H1 (cell line): Measurements from ENCODE around the gene PSME2. TPM values are rescaled to one million over a fixed set of nuclear protein-coding genes. Genes with fewer than 3 reads are reported as not detected.

Experiments
- CTCF ChIA-PET: fragments of 300-600 bp; sonication (Branson Sonifier 250); formaldehyde crosslinking; loops from one replicate; lab custom pipeline; 2021; ENCODE audit not compliant: partially characterized antibody; lab: Charles Lee
- POLR2A ChIA-PET: fragments of 300-600 bp; sonication (Branson Sonifier 250); formaldehyde crosslinking; loops from one replicate; lab custom pipeline; 2021; ENCODE audit warnings: inconsistent platforms; ENCODE audit not compliant: partially characterized antibody; lab: Charles Lee
- DNase-seq, 2 experiments: peaks; one replicate each; pipeline versions ENCODE4 v3.0.0 to v3.0.0-alpha.2; 2010 to 2022; ENCODE audit warnings: low spot score in 2 of 2, low read depth in 1 of 2, mixed read lengths in 1 of 2
- FAIRE-seq: peaks from 2 replicates; lab custom pipeline; 2011; peaks lifted over from hg19 to GRCh38; lab: Jason Lieb, UNC
- H2AFZ ChIP-seq: 2 replicates; pipeline ENCODE4 v1.8.1; 2012; ENCODE audit warnings: low read length, inconsistent platforms
- H2AK5ac ChIP-seq: 2 replicates; pipeline ENCODE4 v1.6.1; 2013; ENCODE audit warnings: low read depth, low read length
- H2BK120ac ChIP-seq: replicated peaks from 2 replicates; pipeline ENCODE3; 2013; ENCODE audit warnings: low read depth, low read length, inconsistent platforms
- H2BK12ac ChIP-seq: 2 replicates; pipeline ENCODE4 v1.6.1; 2013; ENCODE audit warnings: low read depth, low read length
- H2BK15ac ChIP-seq: 2 replicates; pipeline ENCODE4 v1.6.1; 2013; ENCODE audit warnings: low read length
- H2BK20ac ChIP-seq: 2 replicates; pipeline ENCODE4 v1.6.1; 2013; ENCODE audit warnings: low read length
- H2BK5ac ChIP-seq: 2 replicates; pipeline ENCODE4 v1.6.1; 2013; ENCODE audit warnings: low read depth, low read length
- H3K14ac ChIP-seq: 2 replicates; pipeline ENCODE4 v1.6.1; 2013; ENCODE audit warnings: inconsistent platforms; ENCODE audit not compliant: insufficient read length
- H3K18ac ChIP-seq: 2 replicates; pipeline ENCODE4 v1.6.1; 2013; ENCODE audit warnings: low read length; ENCODE audit errors: extremely low read depth
- H3K23ac ChIP-seq: 2 replicates; pipeline ENCODE4 v1.6.1; 2013; ENCODE audit warnings: inconsistent platforms; ENCODE audit not compliant: insufficient read length
- H3K23me2 ChIP-seq: 2 replicates; pipeline ENCODE4 v1.6.1; 2013; ENCODE audit warnings: low read depth, low read length
- H3K27ac ChIP-seq: 2 replicates; pipeline ENCODE4 v1.6.1; 2011; ENCODE audit warnings: low read depth, low read length, inconsistent platforms
- H3K27me3 ChIP-seq, 4 experiments: replicated peaks in 1 of 4; 1 replicate in 1 of 4; 2 replicates in 3 of 4; pipeline versions ENCODE4 v1.6.1 to v1.8.1; 2011 to 2013; ENCODE audit warnings: low read length in 3 of 4, mild to moderate bottlenecking in 3 of 4, inconsistent platforms in 2 of 4, mixed read lengths in 2 of 4, moderate library complexity in 1 of 4; ENCODE audit not compliant: control insufficient read depth in 3 of 4, insufficient read depth in 3 of 4; ENCODE audit errors: extremely low read depth in 1 of 4
- H3K36me3 ChIP-seq, 4 experiments: 2 replicates each; pipeline versions ENCODE4 v1.6.1 to v1.8.1; 2011 to 2013; ENCODE audit warnings: mild to moderate bottlenecking in 4 of 4, low read length in 3 of 4, moderate library complexity in 2 of 4, control low read depth in 1 of 4, inconsistent platforms in 1 of 4; ENCODE audit not compliant: insufficient read depth in 4 of 4, control insufficient read depth in 2 of 4
- H3K4ac ChIP-seq: replicated peaks from 2 replicates; pipeline ENCODE3; 2013; ENCODE audit warnings: low read length, low read depth, mixed read lengths, inconsistent platforms; ENCODE audit not compliant: insufficient read length
- H3K4me1 ChIP-seq, 4 experiments: replicated peaks in 1 of 4; 1 replicate in 1 of 4; 2 replicates in 3 of 4; pipeline versions ENCODE4 v1.6.1 to v1.8.1; 2011 to 2013; ENCODE audit warnings: low read length in 3 of 4, inconsistent platforms in 2 of 4, mixed read lengths in 1 of 4; ENCODE audit not compliant: insufficient read depth in 4 of 4, control insufficient read depth in 3 of 4
- H3K4me2 ChIP-seq, 2 experiments: 2 replicates each; pipeline versions ENCODE4 v1.6.1 to v1.8.1; 2011 to 2013; ENCODE audit warnings: low read depth in 2 of 2, low read length in 2 of 2, control low read depth in 1 of 2, inconsistent platforms in 1 of 2, mild to moderate bottlenecking in 1 of 2; ENCODE audit not compliant: insufficient read depth in 1 of 2
- H3K4me3 ChIP-seq, 4 experiments: fragments of 200-600, 300-600 bp in 1 of 4; sonication (generic), shearing (Covaris generic), sonication (Bioruptor Twin) in 1 of 4; 2 replicates each; pipeline versions ENCODE4 v1.5.1 to v1.8.1; 2011 to 2016; ENCODE audit warnings: low read length in 4 of 4, low read depth in 3 of 4, control low read depth in 2 of 4, inconsistent platforms in 2 of 4, mild to moderate bottlenecking in 2 of 4, mixed read lengths in 1 of 4, moderate library complexity in 1 of 4; ENCODE audit not compliant: insufficient read depth in 2 of 4; ENCODE audit errors: extremely low read depth in 1 of 4
- H3K56ac ChIP-seq: replicated peaks from 2 replicates; pipeline ENCODE3; 2013; ENCODE audit warnings: low read depth, mild to moderate bottlenecking, mixed read lengths, low read length, inconsistent platforms; ENCODE audit not compliant: insufficient read length
- H3K79me1 ChIP-seq: 2 replicates; pipeline ENCODE4 v1.6.1; 2013; ENCODE audit warnings: low read depth, low read length, control low read depth
- H3K79me2 ChIP-seq, 2 experiments: 2 replicates each; pipeline versions ENCODE4 v1.6.1 to v1.8.1; 2012 to 2013; ENCODE audit warnings: low read length in 2 of 2, mild to moderate bottlenecking in 2 of 2, inconsistent platforms in 1 of 2; ENCODE audit not compliant: insufficient read depth in 2 of 2, control insufficient read depth in 1 of 2
- H3K9ac ChIP-seq, 4 experiments: replicated peaks in 1 of 4; 1 replicate in 1 of 4; 2 replicates in 3 of 4; pipeline versions ENCODE4 v1.6.1 to v1.8.1; 2011 to 2013; ENCODE audit warnings: low read depth in 3 of 4, low read length in 3 of 4, control low read depth in 2 of 4, mild to moderate bottlenecking in 2 of 4, moderate library complexity in 2 of 4, inconsistent platforms in 1 of 4; ENCODE audit errors: extremely low read depth in 1 of 4
- H3K9me3 ChIP-seq, 2 experiments: 2 replicates each; pipeline versions ENCODE4 v1.6.1 to v1.8.1; 2012 to 2013; ENCODE audit warnings: mild to moderate bottlenecking in 2 of 2, moderate library complexity in 2 of 2, control low read depth in 1 of 2, inconsistent platforms in 1 of 2, low read depth in 1 of 2, low read length in 1 of 2, mixed read lengths in 1 of 2; ENCODE audit not compliant: insufficient read depth in 2 of 2
- H4K20me1 ChIP-seq, 2 experiments: replicated peaks in 1 of 2; 2 replicates each; pipeline versions ENCODE3 to v1.8.1; 2011 to 2013; ENCODE audit warnings: inconsistent platforms in 2 of 2, low read length in 2 of 2, mild to moderate bottlenecking in 1 of 2; ENCODE audit not compliant: insufficient read depth in 2 of 2, control insufficient read depth in 1 of 2
- H4K5ac ChIP-seq: 2 replicates; pipeline ENCODE4 v1.6.1; 2013; ENCODE audit warnings: low read length, low read depth, mixed read lengths, inconsistent platforms; ENCODE audit not compliant: insufficient read length
- H4K8ac ChIP-seq: 2 replicates; pipeline ENCODE4 v1.8.0; 2013; ENCODE audit warnings: mild to moderate bottlenecking, moderate library complexity, low read length, inconsistent platforms; ENCODE audit not compliant: insufficient read depth; ENCODE audit errors: extremely low read depth
- H4K91ac ChIP-seq: replicated peaks from 2 replicates; pipeline ENCODE3; 2013; ENCODE audit warnings: low read length, mixed read lengths, inconsistent platforms; ENCODE audit not compliant: insufficient read length
- CBX5 ChIP-seq: fragments of 300-800, 300-1000 bp; sonication (generic); IDR thresholded peaks from 2 replicates; pipeline ENCODE4 v1.7.1; 2016; ENCODE audit warnings: antibody characterized with exemption, low read length, low read depth
- CREB1 ChIP-seq: IDR thresholded peaks from 2 replicates; pipeline ENCODE4 v1.6.1; 2012; ENCODE audit warnings: inconsistent platforms
- EZH2 ChIP-seq: fragments of 200-600 bp; sonication (generic); IDR thresholded peaks from 2 replicates; pipeline ENCODE4 v1.7.1; 2012; ENCODE audit warnings: low read depth, mild to moderate bottlenecking, moderate library complexity, low read length, inconsistent platforms; ENCODE audit not compliant: severe bottlenecking
- KDM5A ChIP-seq: fragments of 200-600 bp; IDR thresholded peaks from 2 replicates; pipeline ENCODE4 v1.7.1; 2012; ENCODE audit warnings: mild to moderate bottlenecking, low read length, inconsistent platforms, mixed read lengths
- NRF1 ChIP-seq: IDR thresholded peaks from 2 replicates; pipeline ENCODE4 v1.6.1; 2011; ENCODE audit warnings: mild to moderate bottlenecking, low read depth, low read length, improper control_type of control experiment
- RAD21 ChIP-seq, 2 experiments: IDR thresholded peaks in 1 of 2; conservative IDR thresholded peaks in 1 of 2; 2 replicates each; pipeline ENCODE4 v1.6.1; 2011; ENCODE audit warnings: low read depth in 2 of 2, low read length in 2 of 2, improper control_type of control experiment in 1 of 2, inconsistent platforms in 1 of 2, mild to moderate bottlenecking in 1 of 2, moderate library complexity in 1 of 2
- RBBP5 ChIP-seq: IDR thresholded peaks from 2 replicates; pipeline ENCODE4 v1.7.1; 2012; ENCODE audit warnings: low read depth, mild to moderate bottlenecking, inconsistent platforms, low read length, moderate library complexity, borderline replicate concordance
- RNF2 ChIP-seq: fragments of 200-900, 300-1000 bp; sonication (generic); IDR thresholded peaks from 2 replicates; pipeline ENCODE4 v1.7.1; 2016; ENCODE audit warnings: borderline replicate concordance, low read depth, mild to moderate bottlenecking, antibody characterized with exemption, low read length; ENCODE audit not compliant: poor library complexity, severe bottlenecking; ENCODE audit errors: missing control alignments
- SAP30 ChIP-seq: fragments of 300-600 bp; sonication (generic); IDR thresholded peaks from 2 replicates; pipeline ENCODE4 v1.7.1; 2012; ENCODE audit warnings: low read length, moderate library complexity, mild to moderate bottlenecking, inconsistent platforms; ENCODE audit not compliant: insufficient read depth, insufficient replicate concordance
- SP4 ChIP-seq: IDR thresholded peaks from 2 replicates; pipeline ENCODE4 v1.6.1; 2012; ENCODE audit warnings: low read length, inconsistent platforms
- SRF ChIP-seq: IDR thresholded peaks from 2 replicates; pipeline ENCODE4 v1.6.1; 2011; ENCODE audit warnings: mild to moderate bottlenecking, low read depth, low read length, moderate library complexity
- SUZ12 ChIP-seq: fragments of 200-600 bp; sonication (generic); IDR thresholded peaks from 2 replicates; pipeline ENCODE4 v1.6.1; 2012; ENCODE audit warnings: mild to moderate bottlenecking, inconsistent platforms, low read length, moderate library complexity, mixed read lengths
- whole genome bisulfite sequencing, 2 experiments: shearing (Covaris generic) in 1 of 2; methylation state at CpG; one replicate each; pipeline versions ENCODE4 v1.1.6 to v1.1.7; 2013 to 2015; ENCODE audit warnings: low lambda C conversion rate in 2 of 2, mixed read lengths in 2 of 2, inconsistent platforms in 1 of 2, low coverage in 1 of 2, missing lambda C conversion rate in 1 of 2; ENCODE audit not compliant: insufficient replicate concordance in 2 of 2, insufficient coverage in 1 of 2, insufficient read length in 1 of 2; ENCODE audit errors: extremely low coverage in 1 of 2, missing lambda C conversion rate in 1 of 2; 5-methylcytosine and 5-hydroxymethylcytosine counted together
- polyA plus RNA-seq, 7 experiments: library from polyadenylated mRNA; depleted of rRNA in 3 of 7; stranded (reverse) in 5 of 7; unstranded in 2 of 7; fragments of >200 nt in 5 of 7; fragments of 200-250 nt in 2 of 7; gene quantifications; 1 replicate in 5 of 7; 2 replicates in 1 of 7; 4 replicates in 1 of 7; pipeline versions ENCODE4 v1.2.1 to v1.2.3, GENCODE V29; 2011 to 2013; ENCODE audit warnings: missing spikeins in 2 of 7, mixed read lengths in 2 of 7
- total RNA-seq: library from RNA; stranded (reverse); fragmentation: NEBNext Ultra II Directional; extraction: Animal tissue kit (Norgen Biotek cat#: 25700); gene quantifications from 2 replicates; pipeline ENCODE4 v1.2.1, GENCODE V29; 2021

The PSME2 gene
- total and polyA plus RNA-seq, 2 of the 8 experiments (the other 6 are each of a cell fraction or from before 2014, with no cell fraction given) = 71.8 to 111 TPM

DNA sequence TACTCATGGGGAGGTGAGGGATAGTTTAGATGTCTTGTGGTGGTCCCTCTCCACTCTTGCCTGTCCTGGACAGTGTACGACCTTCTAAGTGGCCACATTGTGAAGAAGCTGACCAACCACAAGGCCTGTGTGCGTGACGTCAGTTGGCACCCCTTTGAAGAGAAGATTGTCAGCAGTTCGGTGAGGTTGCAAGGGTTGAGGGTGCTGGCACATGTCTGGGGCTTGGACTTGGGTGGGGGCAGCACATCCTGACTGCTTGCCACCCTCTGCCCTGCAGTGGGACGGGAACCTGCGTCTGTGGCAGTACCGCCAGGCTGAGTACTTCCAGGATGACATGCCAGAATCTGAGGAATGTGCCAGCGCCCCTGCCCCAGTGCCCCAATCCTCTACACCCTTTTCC lies 23.5 kb downstream of the PSME2 start:
- Histone ChIP-seq H3K79me1 (no peaks in the 10 kb centered on the region), H2BK15ac (no peak overlapping the region), H4K5ac (no peak overlapping the region), H4K20me1 (peaks cover 0 to 3% of the 10 kb centered on the region in 2 experiments), H4K8ac (no peak overlapping the region), H3K9me3 (no peaks in the 10 kb centered on the region), H2BK120ac (no peak overlapping the region), H3K4me3 (no peak overlapping the region), H3K9ac (no peak overlapping the region), H3K4ac (no peak overlapping the region), H3K14ac (no peak overlapping the region), H2AK5ac (no peak overlapping the region), H3K23ac (no peak overlapping the region), H2BK5ac (no peak overlapping the region), H2BK20ac (no peak overlapping the region), H2BK12ac (no peak overlapping the region), H3K18ac (no peak overlapping the region), H2AFZ (no peak overlapping the region), H3K79me2 (no peaks in the 10 kb centered on the region), H3K4me1 (no peaks in the 10 kb centered on the region), H4K91ac (no peak overlapping the region), H3K56ac (no peak overlapping the region), H3K27ac (no peak overlapping the region), H3K23me2 (no peaks in the 10 kb centered on the region), H3K27me3 (no peaks in the 10 kb centered on the region), H3K4me2 (no peak overlapping the region), H3K36me3 (peaks cover 13 to 36% (median 30%) of the 10 kb centered on the region in 4 experiments)
- ChIA-PET POLR2A (interaction anchor here (1.0 to 11.1 kb wide), 8 partner anchors 7 to 84 kb away, joined by 3 to 96 read pairs (median 4); partner anchors contain the start of genes DCAF11, FITM1, IRF9 and NRL), CTCF (interaction anchor here (1.6 kb wide), 1 partner anchor 15 kb away, joined by 4 read pairs; no protein-coding TSS in a partner anchor)
- 91% methylated on average over 8 of the region's 8 CpGs; no CpG with 5 or more reads in 1 of the 2 experiments for WGBS, 2 experiments
- FAIRE-seq = no peak
- no peak for DNase-seq
- no peak for TF ChIP-seq KDM5A
- no peak for TF ChIP-seq NRF1
- TF ChIP-seq CBX5 = no peak
- TF ChIP-seq RAD21 (IDR thresholded peaks at IDR 0.05 in 1 of 2, conservative IDR thresholded peaks at IDR 0.05 in 1 of 2; ENCODE audit: low read depth in 2 of 2, low read length in 2 of 2) = no peak
- TF ChIP-seq SP4 = no peak
- TF ChIP-seq SRF = no peak
- TF ChIP-seq EZH2 = no peak
- TF ChIP-seq RBBP5 = no peak
- TF ChIP-seq SUZ12 = no peak
- TF ChIP-seq CREB1 = no peak
- no peak for TF ChIP-seq RNF2
- no peak for TF ChIP-seq SAP30
